ENCODE data around the gene SFRP5. TPM values are rescaled to one million over a fixed set of nuclear protein-coding genes. Genes with fewer than 3 reads are reported as not detected.

SFRP5 gene
- total and polyA plus RNA-seq, 7 donors, result 0.46 to 24.6 (median 9.9) TPM

- intact Hi-C loops (cut with DNase I), result loop anchor here (10.0 kb wide), 1 partner anchor 246 kb away; no protein-coding TSS in a partner anchor
- TF ChIP-seq EP300 (IDR thresholded peaks at IDR 0.05) (no peak), POLR2A (IDR thresholded peaks at IDR 0.05) (no peak), POLR2AphosphoS5 (IDR thresholded peaks at IDR 0.05) (no peak), CTCF (IDR thresholded peaks at IDR 0.05) (no peak)
- 90 to 92% methylated on average over 1 of the region's 1 CpG for WGBS, 2 donors
Observed at GRCh38 chr10:97798958-97799610, 27.3 kb upstream of the SFRP5 start.

GRCh38 chr10:97796651-97797050 lies 24.9 kb upstream of the SFRP5 start:
- Histone ChIP-seq H3K4me3 (no peak overlapping the region), H3K36me3 (no peaks in the 10 kb centered on the region), H3K9me3 (peaks cover 0 to 8% (median 1%) of the 10 kb centered on the region in 4 donors), H3K27ac (no peak overlapping the region), H3K4me1 (no peaks in the 10 kb centered on the region), H3K27me3 (peaks cover 3 to 16% (median 3%) of the 10 kb centered on the region in 3 donors)
- WGBS, 2 donors, result 30 to 40% methylated on average over 3 of the region's 3 CpGs
- no peak for TF ChIP-seq EP300 (IDR thresholded peaks at IDR 0.05)
- no peak for TF ChIP-seq POLR2A (IDR thresholded peaks at IDR 0.05)
- TF ChIP-seq POLR2AphosphoS5 (IDR thresholded peaks at IDR 0.05), result no peak
- TF ChIP-seq CTCF (IDR thresholded peaks at IDR 0.05), result no peak
- intact Hi-C loops (cut with DNase I), result loop anchor here (10.0 kb wide), 1 partner anchor 248 kb away; no protein-coding TSS in a partner anchor
- DNase-seq, result no peak

More at GRCh38 chr10:97798958-97799610, 27.3 kb upstream of the SFRP5 start:
- Histone ChIP-seq H3K36me3 (no peaks in the 10 kb centered on the region), H3K4me1 (no peaks in the 10 kb centered on the region), H3K27ac (no peak overlapping the region), H3K9me3 (peaks cover 0 to 8% (median 1%) of the 10 kb centered on the region in 4 donors), H3K4me3 (no peak overlapping the region), H3K27me3 (peaks cover 0 to 16% (median 3%) of the 10 kb centered on the region in 3 donors)
- no peak for DNase-seq

GRCh38 chr10:97795886-97796285 lies 24.1 kb upstream of the SFRP5 start:
- TF ChIP-seq POLR2A (IDR thresholded peaks at IDR 0.05) (no peak), EP300 (IDR thresholded peaks at IDR 0.05) (no peak), POLR2AphosphoS5 (IDR thresholded peaks at IDR 0.05) (no peak), CTCF (IDR thresholded peaks at IDR 0.05) (no peak)
- no peaks in the 10 kb centered on the region for H3K4me1 ChIP-seq
- no peak overlapping the region for H3K4me3 ChIP-seq
- WGBS, 2 donors, result 68 to 73% methylated on average over 4 of the region's 4 CpGs
- H3K36me3 ChIP-seq, result no peaks in the 10 kb centered on the region
- no peak for DNase-seq
- H3K27ac ChIP-seq, result no peak overlapping the region
- peaks cover 0 to 8% (median 1%) of the 10 kb centered on the region in 4 donors for H3K9me3 ChIP-seq
- intact Hi-C loops (cut with DNase I), result loop anchor here (10.0 kb wide), 1 partner anchor 249 kb away; no protein-coding TSS in a partner anchor
- H3K27me3 ChIP-seq, result peaks cover 0 to 20% (median 9%) of the 10 kb centered on the region in 3 donors

GRCh38 chr10:97791824-97792721 lies 20.3 kb upstream of the SFRP5 start:
- no peaks in the 10 kb centered on the region for H3K36me3 ChIP-seq
- intact Hi-C loops (cut with DNase I), result loop anchor here (1.0 to 10.0 kb wide), 2 partner anchors 77 to 253 kb away; no protein-coding TSS in a partner anchor
- WGBS, 2 donors, result 18 to 29% methylated on average over 13 of the region's 13 CpGs
- peak; percentile 76 for DNase-seq
- H3K9me3 ChIP-seq, result no peaks in the 10 kb centered on the region
- H3K4me3 ChIP-seq, result no peak overlapping the region
- no peak overlapping the region for H3K27ac ChIP-seq
- TF ChIP-seq CTCF (IDR thresholded peaks at IDR 0.05) (peak in 3 of 4 experiments; percentile 70 to 88 (median 74)), POLR2AphosphoS5 (IDR thresholded peaks at IDR 0.05) (no peak)
- peaks cover 0 to 8% (median 0%) of the 10 kb centered on the region in 4 donors for H3K4me1 ChIP-seq
- H3K27me3 ChIP-seq, result peaks cover 0 to 45% (median 18%) of the 10 kb centered on the region in 3 donors

All from sigmoid colon (tissue), 7 donors.